ENCODE results near the gene LIPE.

LIPE gene

DNA sequence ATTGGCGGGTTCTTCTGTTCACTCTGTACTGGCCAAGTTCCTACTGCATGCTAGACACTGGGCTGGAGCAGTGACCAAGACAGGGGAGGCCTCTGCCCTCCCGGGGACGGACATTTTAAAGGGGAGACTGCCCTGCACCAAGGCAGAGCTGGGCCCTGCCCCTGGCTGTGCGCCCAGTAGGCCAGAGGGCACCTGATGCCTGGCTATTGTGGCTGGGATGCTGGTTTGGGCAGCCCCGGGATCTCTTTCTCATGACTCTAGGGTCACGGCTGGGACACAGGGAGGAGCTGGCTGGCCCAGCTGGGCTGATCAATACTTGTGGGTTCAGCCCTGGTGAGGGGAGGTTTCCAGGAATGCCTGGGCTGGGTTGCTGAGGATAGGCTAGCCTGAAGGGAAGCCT, 17.7 kb downstream of the LIPE start:
- DNase-seq, result no peak

DNA sequence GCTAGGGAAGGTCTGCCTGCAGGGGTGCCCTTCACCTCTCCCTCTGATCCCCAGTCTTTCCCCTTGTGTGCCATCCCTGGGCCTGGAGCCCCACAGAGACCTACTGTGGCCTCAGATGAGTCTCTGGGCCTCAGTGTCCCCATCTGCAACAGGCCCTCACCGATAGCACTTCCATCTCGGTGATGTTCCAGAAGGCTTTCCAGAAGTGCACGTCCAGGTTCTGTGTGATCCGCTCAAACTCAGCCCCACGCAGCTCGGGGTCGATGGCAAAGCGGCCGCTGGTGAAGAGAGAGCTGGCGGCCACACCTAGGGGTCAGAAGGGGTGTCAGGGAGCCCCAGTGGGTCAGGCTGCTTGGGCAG, 19.4 kb downstream of the LIPE start:
- DNase-seq, result no peak

DNA sequence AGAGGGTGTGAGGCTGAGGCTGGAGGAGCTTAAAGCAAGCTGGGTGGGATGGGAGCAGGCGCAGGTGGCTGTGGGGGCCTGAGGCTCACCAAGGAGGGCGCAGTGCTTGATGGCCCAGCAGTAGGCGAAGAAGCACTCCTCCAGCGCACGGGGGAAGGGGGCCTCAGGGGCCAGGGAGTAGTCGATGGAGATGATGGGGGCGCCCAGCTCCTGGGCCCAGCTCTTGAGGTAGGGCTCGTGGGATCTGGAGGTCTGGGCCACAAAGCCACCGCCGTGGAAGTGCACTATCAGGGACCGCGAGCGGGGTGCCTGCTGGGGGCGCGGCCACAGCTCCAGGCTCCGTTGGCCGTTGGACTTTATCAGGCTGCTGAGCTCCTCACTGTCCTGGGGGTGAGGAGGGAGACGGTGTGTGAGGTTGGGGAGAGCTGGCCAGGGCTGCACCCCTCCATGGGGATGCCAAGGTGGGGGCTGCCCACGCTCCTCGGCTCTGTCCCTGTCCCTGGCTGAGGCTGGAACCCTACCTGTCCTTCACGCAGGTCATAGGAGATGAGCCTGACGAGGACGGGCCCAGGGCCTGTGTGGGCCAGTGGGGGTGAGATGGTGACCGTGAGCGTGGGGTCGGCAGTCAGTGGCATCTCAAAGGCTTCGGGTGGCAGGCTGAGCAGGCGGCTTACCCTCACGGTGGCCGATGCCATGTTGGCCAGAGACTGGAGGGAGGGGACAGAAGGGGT, 19.9 kb downstream of the LIPE start:
- no peak for DNase-seq

DNA sequence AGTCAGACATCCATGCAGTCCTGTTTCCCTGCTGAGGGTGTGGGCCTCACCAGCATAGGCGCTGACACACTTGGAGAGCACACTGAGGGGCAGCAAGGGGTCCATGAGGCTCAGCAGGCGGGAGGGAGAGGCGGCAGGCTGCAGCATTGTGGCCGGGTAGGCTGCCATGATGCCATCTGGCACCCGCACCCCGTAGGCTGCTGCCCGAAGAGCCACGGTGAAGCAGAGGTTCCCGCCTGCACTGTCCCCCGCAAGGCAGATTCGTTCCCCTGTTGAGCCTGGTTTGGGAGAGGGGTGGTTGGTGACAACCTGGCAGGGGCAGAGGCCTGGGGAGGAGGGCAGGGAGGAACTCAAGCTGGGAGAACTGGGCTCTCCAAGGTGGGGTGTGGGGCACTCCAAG, 21.1 kb downstream of the LIPE start:
- DNase-seq, result no peak

DNA sequence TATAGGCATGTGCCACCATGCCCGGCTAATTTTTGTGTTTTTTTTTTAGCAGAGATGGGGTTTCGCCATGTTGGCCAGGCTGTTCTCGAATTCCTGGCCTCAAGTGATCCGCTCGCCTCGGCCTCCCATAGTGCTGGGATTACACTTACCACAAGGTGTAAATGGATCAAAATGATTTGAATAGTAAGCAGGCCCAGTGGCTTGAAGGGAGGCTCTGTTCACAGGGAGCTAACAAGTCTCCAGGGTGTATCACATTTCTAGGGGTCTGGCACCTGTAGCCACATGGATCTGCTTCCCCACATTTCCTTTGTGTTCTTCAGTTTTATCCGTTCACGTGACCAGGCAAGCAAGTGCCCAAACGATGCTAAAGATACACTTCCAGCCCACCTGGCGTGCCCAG, 23.6 kb downstream of the LIPE start:
- DNase-seq, result no peak

DNA sequence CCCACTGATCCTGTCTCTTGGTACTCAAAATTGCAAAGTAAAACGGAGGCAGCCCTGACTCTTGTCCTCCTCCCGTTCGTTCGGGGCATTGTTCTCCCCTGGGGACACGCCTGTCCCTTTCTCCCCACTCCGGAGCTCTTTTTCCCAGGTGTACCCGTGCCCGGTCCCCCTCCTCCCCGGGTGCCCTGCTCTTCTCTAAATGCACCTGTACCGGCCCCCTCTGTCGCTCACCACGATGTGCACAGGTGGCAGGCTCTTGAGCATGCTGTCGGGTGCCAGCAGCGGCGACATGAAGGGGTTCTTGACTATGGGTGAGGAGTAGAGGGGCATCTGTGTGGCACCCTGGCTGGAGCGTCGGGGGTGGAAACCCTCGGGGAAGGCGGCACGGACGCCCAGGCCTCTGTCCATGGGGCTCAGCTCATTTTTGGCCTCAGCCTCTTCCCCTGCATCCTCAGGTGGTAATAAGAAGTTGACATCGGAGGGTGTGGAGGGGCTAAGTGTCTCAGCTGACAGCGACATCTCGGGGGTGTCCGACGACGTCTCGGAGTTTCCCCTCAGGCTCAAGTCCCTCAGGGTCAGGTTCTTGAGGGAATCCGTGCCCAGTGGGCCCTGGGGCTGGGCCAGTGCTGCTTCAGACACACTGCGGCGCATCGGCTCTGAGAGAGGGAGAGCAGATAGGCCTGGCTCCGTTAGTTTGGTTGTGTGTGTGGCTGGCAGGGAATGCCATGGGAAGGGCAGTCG, 24.6 kb downstream of the LIPE start:
- DNase-seq, result no peak

DNA sequence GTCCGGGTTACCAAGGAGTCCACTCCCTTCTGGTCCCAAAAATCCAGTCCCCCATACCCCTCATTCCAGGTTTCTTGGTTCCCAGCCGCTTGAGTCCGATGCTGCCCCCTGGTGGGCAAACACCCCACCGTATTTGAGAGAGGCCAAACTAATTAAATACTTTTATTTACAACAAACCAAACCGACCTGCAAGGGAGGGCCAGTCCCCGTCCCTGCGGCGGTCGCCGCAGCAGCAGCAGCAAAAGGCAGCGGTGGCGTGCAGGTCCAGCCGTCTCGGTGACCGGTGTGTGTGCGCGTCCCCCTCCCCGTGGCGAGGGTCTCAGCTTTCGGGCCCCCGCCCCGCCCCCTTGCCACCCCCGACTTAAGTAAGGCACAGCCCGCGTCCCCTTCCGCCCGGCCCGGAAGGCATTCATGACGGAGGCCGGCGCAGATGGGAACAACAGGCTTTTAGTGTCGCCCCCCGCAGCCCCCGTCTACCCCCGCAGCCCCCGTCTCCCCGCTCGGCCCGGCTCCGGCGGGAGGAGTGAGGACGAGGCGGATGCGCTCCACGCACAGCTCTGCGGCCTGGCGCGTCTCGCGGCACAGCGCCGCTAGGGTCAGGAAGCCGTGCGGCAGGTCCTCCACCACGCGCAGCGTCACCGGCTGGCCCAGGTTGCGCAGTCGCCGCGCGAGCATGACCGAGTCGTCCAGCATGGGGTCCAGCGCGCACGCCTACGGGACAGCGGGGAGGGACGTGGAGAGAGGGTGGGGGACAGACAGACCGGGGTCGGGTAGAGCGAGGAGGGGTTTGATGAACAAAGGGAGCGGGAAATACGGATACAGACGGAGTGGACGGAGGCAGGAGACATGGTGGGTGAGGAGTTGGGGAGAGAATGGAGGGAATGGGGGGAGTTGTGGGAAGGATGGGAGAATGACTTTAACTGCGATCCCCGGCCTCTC, 25.6 kb downstream of the LIPE start:
- peak; percentile 51 for DNase-seq

DNA sequence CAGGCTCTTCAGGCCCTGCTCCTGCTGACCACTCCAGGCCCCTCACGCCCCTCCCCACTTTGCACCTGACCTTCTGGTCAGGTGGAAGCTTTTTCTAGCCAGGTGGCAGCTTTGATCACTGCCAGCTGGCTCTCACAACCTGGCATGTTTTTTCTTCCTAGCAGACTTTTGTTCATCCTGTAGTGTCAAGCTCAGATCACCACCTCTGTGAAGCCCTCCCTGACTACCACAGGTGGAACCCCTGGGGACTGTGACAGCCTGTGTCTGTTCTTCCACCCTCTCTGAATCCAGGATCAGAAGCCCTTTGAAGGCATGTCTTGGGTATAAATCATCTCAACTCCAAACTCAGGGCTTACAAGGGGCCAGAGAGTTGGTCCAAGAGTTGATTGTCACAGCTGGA, 26.8 kb downstream of the LIPE start:
- DNase-seq, result no peak

DNA sequence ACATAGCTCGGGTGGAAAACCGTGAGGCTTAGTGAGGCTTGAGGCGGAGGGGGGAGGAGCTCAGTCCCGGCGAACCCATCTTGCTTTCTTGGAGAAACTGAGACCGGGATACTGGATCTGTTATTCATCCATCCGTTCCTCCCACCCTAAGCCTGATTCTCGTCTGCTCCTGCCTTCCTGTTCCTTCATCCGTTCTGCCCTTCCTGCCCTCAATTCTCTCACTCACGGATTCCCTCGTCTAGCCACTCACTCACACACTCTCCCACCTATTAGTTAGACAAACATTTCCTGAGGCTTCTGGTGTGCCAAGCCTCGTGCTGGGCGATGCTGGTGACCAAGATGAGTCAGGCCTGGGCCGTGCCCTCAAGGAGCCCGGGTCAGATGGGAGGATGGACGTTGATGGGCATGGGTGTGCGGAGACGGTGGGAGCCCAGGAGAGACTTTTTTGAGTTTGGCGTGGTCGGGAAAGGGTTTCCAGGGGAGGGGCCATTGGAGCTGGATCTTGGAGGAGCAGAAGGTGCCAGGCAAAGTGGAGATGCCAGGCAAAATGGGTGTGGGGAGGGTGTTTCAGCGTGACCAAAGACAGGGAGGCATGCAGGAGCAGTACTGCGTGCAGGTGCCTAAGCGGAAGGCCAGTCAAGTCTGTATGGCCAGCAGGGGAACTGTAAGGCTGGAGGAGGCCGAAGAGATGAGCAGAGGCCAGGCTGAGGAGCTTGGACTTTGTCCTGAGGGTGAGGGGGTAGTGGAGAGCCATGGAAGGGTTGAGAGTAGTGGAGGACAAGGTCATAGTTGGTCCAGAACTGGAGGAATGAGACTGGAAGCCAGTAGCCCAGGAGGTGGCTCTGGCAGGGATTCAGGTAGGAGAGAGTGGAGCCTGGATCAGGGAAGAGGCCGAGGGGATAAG, 29.7 kb downstream of the LIPE start:
- peak; percentile 11 for DNase-seq

DNA sequence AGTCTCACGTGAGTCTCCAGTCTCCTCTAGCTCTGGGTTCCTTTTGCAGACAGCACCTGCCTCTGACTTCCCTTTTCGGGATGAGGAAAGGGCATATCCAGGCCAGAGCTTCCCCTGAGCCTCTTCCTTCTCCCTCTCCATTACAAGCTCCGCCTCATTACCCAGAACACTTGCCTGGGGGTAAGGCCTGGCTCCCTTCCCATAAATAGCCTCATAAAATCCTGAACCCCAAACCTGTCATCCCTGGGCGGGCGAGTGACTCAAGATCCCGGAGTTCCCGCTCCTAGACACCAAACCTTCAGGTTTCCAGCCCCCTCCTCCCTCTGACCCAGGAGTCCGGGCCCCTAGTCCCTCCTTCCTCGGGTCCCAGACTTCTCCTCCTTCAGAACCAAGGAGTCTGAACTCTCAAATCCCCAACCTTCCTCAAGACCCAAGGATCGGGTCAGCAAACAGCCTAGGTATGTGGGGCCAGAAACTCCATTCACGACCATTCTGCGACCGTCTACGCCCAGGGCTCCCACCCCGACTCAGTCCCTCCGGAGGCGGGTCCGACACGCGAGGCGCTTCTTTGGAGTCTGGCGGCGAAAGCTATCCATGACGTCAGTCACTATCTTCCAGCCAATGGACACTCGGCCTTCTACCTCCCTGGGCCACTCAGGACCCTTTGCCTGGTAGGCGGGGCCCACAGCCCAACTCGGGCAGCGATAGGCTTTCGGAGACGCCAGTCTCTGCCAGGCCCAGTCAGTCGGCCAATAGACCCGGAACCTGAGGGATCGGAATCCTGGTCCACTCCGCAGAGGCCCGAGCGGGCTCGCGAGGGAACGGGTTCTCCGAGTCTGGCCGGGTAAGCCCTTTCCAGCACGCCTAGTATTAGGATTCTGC, 30.6 kb downstream of the LIPE start:
- peak; percentile 98 for DNase-seq

DNA sequence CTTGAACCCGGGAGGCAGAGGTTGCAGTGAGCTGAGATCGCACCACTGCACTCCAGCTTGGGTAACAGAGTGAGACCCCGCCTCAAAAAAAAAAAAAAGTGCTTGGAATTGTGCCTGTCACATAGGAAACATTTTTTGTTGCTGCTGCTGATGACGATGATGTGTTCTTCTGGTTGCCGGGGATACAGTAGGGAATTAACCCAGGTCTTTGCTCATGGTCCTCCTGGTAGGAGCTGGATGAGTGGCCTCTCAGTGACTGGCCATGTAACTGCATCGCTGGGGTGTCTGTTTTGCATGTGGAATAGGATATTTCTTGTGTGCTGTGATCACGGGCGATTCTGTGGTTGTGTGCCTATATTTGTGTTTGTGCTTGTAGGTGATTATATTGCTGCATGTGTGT, 32.4 kb downstream of the LIPE start:
- no peak for DNase-seq

DNA sequence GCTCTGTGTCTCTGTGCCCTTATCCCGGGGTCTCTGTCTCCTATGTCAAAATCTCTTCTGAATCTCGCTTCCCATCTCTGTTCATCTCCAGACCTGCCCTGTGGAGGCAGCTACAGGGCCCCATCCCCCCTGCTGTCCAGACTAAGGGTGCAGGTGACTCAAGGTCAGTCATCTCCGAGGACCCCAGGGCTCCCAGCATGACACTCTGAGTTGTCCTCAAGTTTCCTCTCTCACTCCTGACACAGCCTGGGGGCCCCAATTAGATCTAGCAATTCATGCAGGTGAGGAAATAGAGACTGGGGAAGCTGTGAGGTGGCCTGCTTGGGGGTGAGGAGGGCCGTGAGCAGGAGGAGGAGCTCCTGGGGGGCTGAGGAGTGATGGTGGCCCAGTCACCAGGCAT, 35.0 kb downstream of the LIPE start:
- DNase-seq, result no peak

DNA sequence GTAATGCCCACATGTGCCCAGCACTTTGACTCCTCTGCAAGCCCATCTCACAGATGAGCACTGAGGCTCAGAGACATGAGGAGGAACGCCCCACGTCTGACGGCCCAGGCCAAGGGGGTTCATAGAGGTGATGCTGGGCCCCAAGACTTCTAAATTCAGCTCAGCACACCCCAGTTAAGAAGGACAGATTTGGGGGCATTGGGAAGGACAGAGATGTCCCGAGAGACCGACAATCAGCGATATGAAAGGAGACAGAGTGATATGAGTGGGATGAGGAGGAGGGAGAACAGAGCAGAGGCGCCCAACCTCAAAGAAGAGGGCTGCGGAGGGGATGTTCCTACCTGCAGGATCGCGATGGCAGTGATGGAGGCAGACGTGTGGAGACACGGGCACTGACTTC, 37.3 kb downstream of the LIPE start, which contains the start of gene CNFN:
Gene CNFN, minus strand, starts transcription at position 399 of the 400 bp plus-strand sequence. CDS start 1,260 bp downstream, outside the sequence.
- DNase-seq, result no peak

DNA sequence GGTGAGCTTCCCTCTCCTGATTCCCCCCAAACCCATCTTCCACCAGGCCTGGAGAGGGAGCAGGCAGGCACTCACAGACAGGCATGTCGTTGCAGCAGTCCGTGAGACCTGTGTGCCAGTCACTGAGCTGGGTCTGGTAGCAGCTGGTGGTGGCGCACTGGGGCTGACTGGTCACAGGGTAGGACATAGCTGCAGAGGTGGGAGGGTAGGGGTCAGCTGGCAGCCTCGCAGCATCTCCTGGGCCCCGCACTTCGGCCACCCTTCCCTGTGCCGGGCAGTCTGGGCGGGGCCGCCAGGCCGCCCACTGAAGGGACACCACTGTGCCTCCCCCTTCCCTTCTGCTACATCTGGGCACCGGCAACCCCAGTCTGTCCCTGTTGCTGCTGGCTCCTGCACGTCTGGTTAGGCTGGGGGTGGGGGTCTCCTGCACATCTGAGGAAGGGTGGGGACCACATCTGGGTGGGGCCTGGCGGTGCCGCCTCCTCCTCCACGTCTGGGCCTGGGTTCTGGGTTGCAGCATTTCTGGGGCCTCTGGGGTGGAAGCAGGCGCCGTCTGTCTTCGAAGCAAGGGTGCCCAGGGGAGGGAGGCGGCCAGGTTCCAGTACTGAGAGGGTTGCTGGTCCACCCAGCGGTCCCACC, 38.2 kb downstream of the LIPE start:
- no peak for DNase-seq

DNA sequence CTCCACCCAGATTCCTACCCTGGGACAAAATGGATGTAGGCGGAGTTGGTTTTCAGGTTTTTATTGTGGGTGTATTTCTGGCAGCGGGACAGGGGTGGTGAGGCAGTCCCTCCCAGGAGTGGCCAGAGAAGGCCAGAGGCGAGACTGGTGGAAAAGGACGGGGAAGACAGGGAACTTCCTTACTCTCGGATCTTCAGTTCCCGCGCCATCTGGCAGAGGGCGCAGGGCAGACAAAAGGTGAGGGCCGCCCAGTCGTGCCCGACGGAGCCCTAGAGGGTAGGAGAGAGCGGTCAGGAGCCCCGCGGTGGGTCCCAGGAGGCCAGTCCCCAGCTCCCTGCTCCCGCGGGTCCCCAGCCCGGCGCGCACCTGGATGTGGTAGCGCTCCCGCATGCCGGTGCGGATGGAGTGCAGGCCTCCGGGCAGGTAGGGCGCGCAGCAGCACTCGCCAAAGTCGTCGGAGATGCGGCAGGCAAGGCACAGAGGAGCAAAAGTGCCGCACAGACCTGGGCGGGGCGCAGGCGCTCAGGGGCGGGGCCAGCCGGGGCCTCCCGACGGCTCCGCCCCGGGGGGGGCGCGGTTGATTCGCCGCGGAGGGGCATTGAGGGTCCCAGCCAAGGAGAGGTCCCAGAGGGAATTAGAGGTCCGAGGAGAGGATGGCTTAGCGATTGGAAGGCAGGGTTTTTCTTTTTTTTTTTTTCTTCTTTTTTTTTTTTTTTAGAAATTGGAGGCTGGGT, 40.0 kb downstream of the LIPE start:
- DNase-seq, result peak; percentile 58

DNA sequence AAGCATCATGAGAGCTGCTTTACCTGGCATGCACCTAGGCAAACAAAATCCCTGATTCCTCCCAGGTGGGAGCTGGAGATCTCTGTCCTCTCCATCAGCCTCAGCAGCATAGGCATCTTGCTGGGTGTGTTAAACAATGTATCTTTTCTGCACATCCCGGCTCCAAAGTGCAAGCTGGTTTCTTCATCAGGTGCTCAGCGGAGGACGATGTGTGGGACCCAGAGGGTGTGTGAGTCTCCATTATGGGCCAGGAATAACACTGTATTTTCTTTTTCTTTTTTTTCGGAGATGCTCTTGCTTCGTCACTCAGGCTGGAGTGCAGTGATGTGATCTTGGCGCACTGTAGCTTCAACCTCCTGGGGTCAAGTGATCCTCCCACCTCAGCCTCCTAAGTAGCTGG, 47.0 kb downstream of the LIPE start:
- DNase-seq, result no peak

DNA sequence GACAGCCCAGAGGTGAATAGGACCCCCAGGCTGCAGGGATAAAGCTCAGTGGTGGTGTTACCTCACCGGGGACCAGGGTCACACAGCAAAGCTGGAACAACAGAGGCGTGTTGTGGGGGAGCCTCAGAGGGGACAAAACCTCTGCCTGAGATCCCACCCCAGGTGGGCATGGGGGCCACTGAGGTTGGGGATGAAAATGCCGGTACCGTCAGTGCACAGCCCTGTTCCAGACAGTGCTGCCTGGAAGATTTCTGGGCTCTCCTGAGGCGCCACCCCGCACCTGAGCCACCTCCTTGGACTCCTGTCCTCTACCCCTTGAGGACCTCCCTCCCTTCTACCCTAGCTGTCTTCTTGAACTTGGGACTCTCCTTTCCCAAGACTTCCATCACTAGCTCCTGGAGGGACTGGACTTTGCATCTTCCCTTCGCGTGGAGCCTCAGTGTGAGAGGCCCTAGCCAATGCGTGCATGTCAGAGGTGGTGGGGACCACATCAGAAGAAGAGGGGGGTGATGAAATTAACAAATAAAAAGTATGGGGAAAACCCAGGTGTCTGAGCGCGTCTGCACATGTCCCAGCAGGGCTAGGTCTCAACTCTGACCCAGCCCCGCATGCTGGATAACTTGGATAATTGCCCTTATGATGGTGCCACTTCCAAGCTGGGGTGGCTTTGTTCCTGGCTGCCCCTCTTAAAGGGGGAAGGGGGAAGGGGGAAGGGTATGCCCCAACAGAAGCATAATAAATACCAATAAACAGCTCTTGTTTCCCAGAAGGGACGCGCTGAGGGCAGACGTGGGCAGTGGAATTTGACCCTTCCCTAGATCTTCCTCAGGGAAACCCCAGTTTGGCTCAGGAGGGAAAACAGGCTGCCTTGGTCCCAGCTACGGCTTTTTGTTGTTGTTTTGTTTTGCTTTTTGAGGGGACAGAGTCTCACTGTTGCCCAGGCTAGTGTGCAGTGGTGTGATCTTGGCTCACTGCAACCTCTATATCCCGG, 48.7 kb downstream of the LIPE start:
- DNase-seq, result no peak

DNA sequence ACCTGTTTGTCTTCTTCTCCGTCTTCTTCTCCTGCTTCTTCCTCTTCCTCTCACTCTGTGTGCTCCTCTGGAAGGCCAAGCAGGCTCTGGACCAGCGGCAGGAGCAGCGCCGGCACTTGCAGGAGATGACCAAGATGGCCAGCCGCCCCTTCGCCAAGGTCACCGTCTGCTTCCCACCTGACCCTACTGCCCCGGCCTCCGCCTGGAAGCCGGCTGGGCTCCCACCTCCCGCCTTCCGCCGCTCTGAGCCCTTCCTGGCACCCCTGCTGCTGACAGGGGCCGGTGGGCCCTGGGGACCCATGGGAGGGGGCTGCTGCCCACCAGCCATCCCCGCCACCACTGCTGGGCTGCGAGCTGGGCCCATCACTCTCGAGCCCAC, 51.0 kb downstream of the LIPE start:
- no peak for DNase-seq

Data from inflammatory macrophage treated with lipopolysaccharide for 4 hours (primary cell).